OCI-M1 (cell line): ENCODE results near the gene USP3.

ENCODE experiments used
- DNase-seq: peaks from one replicate; lab custom pipeline; 2025; lab: John Stamatoyannopoulos, UW

USP3 gene

GRCh38 chr15:63593705-63594671 is 89.6 kb downstream of the USP3 start:
- no peak for DNase-seq

- DNase-seq, result no peak
Measured at GRCh38 chr15:63595065-63595464, 90.7 kb downstream of the USP3 start.

DNA sequence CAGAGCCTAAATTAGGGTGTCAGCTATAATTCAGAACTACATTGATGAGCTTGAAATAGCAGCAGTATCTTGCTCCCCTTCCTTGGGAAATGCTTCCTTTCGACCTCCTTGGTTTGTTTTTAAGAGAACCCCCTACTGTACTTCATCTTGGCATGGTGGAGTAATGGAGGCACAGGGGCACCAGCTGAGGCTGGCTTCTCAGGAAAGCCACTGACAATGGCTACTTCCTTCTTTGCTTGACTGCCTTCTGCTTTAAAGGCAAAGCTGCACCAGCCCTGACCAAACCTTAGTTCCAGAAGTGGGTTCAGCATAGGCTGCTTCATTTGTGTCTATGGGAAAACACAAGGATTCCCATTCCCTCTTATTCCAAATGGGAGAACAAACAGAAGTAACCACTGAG is 91.3 kb downstream of the USP3 start:
- DNase-seq, result no peak

GRCh38 chr15:63596676-63597037 is 92.3 kb downstream of the USP3 start:
- DNase-seq, result no peak

GRCh38 chr15:63597038-63597790 is 92.8 kb downstream of the USP3 start, which contains the start of gene FBXL22:
Gene FBXL22, plus strand, starts transcription at chr15:63597387. Its CDS starts 6 bp downstream, at chr15:63597393.
- no peak for DNase-seq

- no peak for DNase-seq
Measured at GRCh38 chr15:63597821-63598220, 93.4 kb downstream of the USP3 start.

GRCh38 chr15:63598473-63599400 is 94.3 kb downstream of the USP3 start:
- DNase-seq, result no peak

DNA sequence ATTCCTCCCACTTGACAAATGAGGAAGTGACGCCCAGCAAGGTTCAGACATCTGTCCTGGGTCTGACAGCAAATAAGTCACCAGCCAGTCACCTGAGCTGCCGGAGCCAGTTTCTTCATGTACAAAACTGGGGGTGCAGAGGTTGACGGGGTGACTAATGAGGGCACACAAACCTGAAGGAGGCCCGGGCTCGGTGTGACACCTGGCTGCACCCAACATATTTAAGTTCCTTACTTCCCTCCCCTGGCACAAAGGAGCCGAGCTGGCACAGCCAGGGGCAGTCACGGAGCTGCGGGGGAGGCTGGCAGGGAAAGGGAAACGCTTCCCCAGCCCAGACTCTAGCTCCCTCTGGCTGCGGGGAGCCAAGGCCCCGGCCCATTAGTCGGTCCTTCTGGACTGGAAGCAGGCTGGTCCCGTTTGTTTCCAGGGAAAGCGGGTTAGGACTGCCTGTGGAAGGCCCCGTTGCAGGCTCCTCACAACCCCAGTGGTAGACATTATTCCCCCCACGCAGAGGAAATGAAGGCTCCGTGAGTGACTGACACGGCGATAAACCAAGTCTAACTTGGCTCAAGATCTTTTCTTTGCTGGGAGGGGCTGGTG is 95.1 kb downstream of the USP3 start:
- peak; percentile 59 for DNase-seq

GRCh38 chr15:63600001-63600615 is 95.7 kb downstream of the USP3 start:
- DNase-seq, result peak; percentile 70

- DNase-seq, result peak; percentile 92
Measured at GRCh38 chr15:63600616-63601025, 96.2 kb downstream of the USP3 start.

GRCh38 chr15:63601026-63601703 is 96.8 kb downstream of the USP3 start:
- peak; percentile 65 for DNase-seq

GRCh38 chr15:63601704-63602185 is 97.4 kb downstream of the USP3 start:
- DNase-seq, result no peak

- no peak for DNase-seq
Measured at GRCh38 chr15:63602595-63602994, 98.2 kb downstream of the USP3 start.

- no peak for DNase-seq
Measured at GRCh38 chr15:63603516-63603915, 99.1 kb downstream of the USP3 start.

DNA sequence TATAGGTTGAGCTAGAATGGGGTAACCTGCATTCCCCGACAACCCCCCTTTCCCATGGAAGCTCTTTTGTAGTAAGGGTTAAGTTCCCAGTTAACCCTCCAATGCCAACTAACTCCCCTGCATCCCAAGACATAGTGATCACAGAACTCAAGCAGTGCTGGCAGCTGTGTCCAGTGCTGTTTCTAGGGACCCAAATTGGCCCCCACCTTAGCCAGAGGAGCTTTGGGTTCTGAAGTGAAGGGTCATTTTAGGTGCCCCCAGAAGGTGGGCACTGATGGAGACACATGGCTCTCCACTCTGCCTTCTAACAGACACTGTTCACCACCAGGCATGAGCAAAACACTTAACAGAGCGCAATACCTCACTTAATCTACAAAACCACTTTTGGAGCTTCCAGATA is 99.9 kb downstream of the USP3 start:
- DNase-seq, result no peak

GRCh38 chr15:63605036-63605435 is 100.6 kb downstream of the USP3 start:
- DNase-seq, result no peak

DNA sequence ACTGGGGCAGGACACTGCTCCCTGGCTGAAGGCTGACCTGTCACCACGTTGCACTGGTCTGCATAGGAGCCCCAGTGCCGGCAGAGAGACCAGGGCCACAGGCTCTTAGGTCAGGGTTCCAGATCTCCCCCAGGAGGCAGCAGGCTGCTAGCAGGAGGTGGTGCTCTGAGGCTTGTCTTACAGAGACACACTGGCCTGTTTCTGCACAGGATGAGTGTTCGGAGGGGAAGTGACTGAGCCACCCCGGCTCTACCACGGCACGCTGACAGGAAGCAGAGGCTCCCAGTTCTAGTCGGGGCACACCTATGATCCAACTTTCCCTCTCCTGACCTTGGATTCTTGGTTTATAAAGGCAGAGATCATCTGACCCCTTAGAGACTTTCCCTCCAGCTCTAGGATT is 101.4 kb downstream of the USP3 start:
- DNase-seq, result no peak

DNA sequence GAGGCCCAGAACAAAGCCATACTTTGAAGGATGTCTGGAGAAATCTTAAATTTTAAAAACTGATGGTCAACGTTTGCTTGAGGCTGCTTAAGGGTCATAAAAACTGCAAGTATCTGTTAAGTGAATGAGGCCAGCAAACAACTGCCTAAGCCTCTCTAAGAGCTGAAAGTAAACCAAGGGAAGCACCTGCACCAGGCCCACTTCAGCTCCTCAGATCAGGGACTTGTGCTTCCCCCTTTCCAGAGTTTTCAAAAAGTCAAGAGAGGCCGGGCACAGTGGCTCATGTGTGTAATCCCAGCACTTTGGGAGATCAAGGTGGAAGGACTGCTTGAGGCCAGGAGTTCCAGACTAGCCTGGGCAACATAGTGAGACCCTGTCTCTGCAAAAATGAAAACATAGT is 101.9 kb downstream of the USP3 start:
- DNase-seq, result no peak

DNA sequence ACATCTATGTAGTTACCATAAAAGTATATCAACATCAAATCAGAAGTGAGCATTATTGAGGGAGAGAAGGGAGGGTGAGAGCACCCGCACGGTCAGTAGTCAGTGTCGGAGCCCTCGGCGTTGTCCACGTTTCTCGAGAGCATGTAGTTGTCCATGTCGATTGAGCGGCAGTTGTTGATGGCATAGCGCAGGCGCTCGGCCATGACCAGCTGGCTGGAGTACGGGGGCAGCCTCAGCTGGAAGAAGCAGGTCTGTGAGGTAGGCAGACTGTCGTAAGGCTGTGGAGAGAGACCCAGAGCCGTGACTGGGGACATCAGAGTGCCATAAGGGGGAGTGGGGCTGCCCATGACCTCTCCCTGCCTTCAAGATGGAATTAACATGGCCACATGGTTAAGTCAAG is 104.6 kb downstream of the USP3 start:
- DNase-seq, result no peak

- DNase-seq, result no peak
Measured at GRCh38 chr15:63609448-63609847, 105.1 kb downstream of the USP3 start.
